H9 (cell line): Measurements from ENCODE around the gene OXER1. TPM values are rescaled to one million over a fixed set of nuclear protein-coding genes. Genes with fewer than 3 reads are reported as not detected.

Experiments used
- DNase-seq: peaks from one replicate; pipeline ENCODE4 v3.0.0-alpha.2; 2017
- H2AFZ ChIP-seq: one replicate; pipeline ENCODE4 v1.6.1; 2013; ENCODE audit warnings: mild to moderate bottlenecking, low read length, control low read depth, moderate library complexity
- H2AK5ac ChIP-seq: 2 replicates; pipeline ENCODE4 v1.6.1; 2013; ENCODE audit warnings: low read length, control low read depth, mixed read lengths; ENCODE audit not compliant: insufficient read length
- H2BK120ac ChIP-seq: one replicate; pipeline ENCODE4 v1.6.1; 2013; ENCODE audit warnings: low read depth, mild to moderate bottlenecking, low read length, control low read depth, inconsistent platforms; ENCODE audit not compliant: poor library complexity, severe bottlenecking
- H2BK12ac ChIP-seq: 2 replicates; pipeline ENCODE4 v1.6.1; 2013; ENCODE audit warnings: low read length, control low read depth, mixed read lengths, low read depth; ENCODE audit not compliant: insufficient read length
- H2BK15ac ChIP-seq: 2 replicates; pipeline ENCODE4 v1.6.1; 2013; ENCODE audit warnings: low read depth, low read length, control low read depth
- H2BK20ac ChIP-seq: one replicate; pipeline ENCODE4 v1.6.1; 2013; ENCODE audit warnings: low read depth, mild to moderate bottlenecking, low read length, control low read depth, inconsistent platforms; ENCODE audit not compliant: poor library complexity, severe bottlenecking
- H2BK5ac ChIP-seq: 2 replicates; pipeline ENCODE4 v1.6.1; 2013; ENCODE audit warnings: low read length, control low read depth, mixed read lengths; ENCODE audit not compliant: insufficient read length
- H3K14ac ChIP-seq: 2 replicates; pipeline ENCODE4 v1.6.1; 2013; ENCODE audit warnings: low read length, control low read depth; ENCODE audit not compliant: insufficient read depth
- H3K18ac ChIP-seq: 2 replicates; pipeline ENCODE4 v1.6.1; 2013; ENCODE audit warnings: low read depth, mild to moderate bottlenecking, mixed read lengths, low read length, control low read depth; ENCODE audit not compliant: insufficient read length
- H3K23ac ChIP-seq: 2 replicates; pipeline ENCODE4 v1.6.1; 2013; ENCODE audit warnings: low read length, control low read depth, mixed read lengths, low read depth; ENCODE audit not compliant: insufficient read length
- H3K23me2 ChIP-seq: 2 replicates; pipeline ENCODE4 v1.6.1; 2013; ENCODE audit warnings: low read depth, mild to moderate bottlenecking, mixed read lengths, low read length, control low read depth; ENCODE audit not compliant: insufficient read length, poor library complexity, severe bottlenecking
- H3K27ac ChIP-seq: 2 replicates; pipeline ENCODE4 v1.5.1; 2013; ENCODE audit warnings: low read length, control low read depth, mixed read lengths, low read depth; ENCODE audit not compliant: insufficient read length
- H3K27me3 ChIP-seq: 2 replicates; pipeline ENCODE4 v1.6.1; 2013; ENCODE audit warnings: low read length, control low read depth, inconsistent platforms; ENCODE audit not compliant: insufficient read depth
- H3K4ac ChIP-seq: 2 replicates; pipeline ENCODE4 v1.6.1; 2013; ENCODE audit warnings: low read depth, mild to moderate bottlenecking, control low read depth, inconsistent platforms, low read length, moderate library complexity
- H3K4me1 ChIP-seq: 2 replicates; pipeline ENCODE4 v1.6.1; 2013; ENCODE audit warnings: low read length, control low read depth, inconsistent platforms; ENCODE audit not compliant: insufficient read depth
- H3K4me2 ChIP-seq: 2 replicates; pipeline ENCODE4 v1.6.1; 2013; ENCODE audit warnings: low read length, control low read depth, mixed read lengths; ENCODE audit not compliant: insufficient read length, insufficient read depth
- H3K56ac ChIP-seq: 2 replicates; pipeline ENCODE4 v1.6.1; 2013; ENCODE audit warnings: low read depth, mild to moderate bottlenecking, mixed read lengths, low read length, control low read depth; ENCODE audit not compliant: insufficient read length
- H3K79me1 ChIP-seq: 2 replicates; pipeline ENCODE4 v1.6.1; 2013; ENCODE audit warnings: low read depth, mild to moderate bottlenecking, moderate library complexity, low read length, control low read depth, inconsistent platforms; ENCODE audit not compliant: insufficient read depth, poor library complexity, severe bottlenecking
- H3K79me2 ChIP-seq: 2 replicates; pipeline ENCODE4 v1.6.1; 2013; ENCODE audit warnings: low read length, control low read depth, inconsistent platforms; ENCODE audit not compliant: insufficient read depth
- H3K9ac ChIP-seq: 2 replicates; pipeline ENCODE4 v1.6.1; 2013; ENCODE audit warnings: low read length, control low read depth, mixed read lengths; ENCODE audit not compliant: insufficient read length; ENCODE audit errors: extremely low read depth
- H3K9me3 ChIP-seq: one replicate; pipeline ENCODE4 v1.6.1; 2013; ENCODE audit warnings: low read depth, low read length, inconsistent platforms; ENCODE audit not compliant: control insufficient read depth
- H3T11ph ChIP-seq: one replicate; pipeline ENCODE4 v1.6.1; 2013; ENCODE audit warnings: mild to moderate bottlenecking, low read length, control low read depth, inconsistent platforms
- H4K20me1 ChIP-seq: one replicate; pipeline ENCODE4 v1.6.1; 2013; ENCODE audit not compliant: control insufficient read depth, insufficient read length, insufficient read depth
- H4K5ac ChIP-seq: 2 replicates; pipeline ENCODE4 v1.6.1; 2013; ENCODE audit warnings: low read depth, mild to moderate bottlenecking, mixed read lengths, low read length, control low read depth; ENCODE audit not compliant: insufficient read length
- H4K8ac ChIP-seq: replicated peaks from 2 replicates; pipeline ENCODE4 v1.6.1; 2013; ENCODE audit warnings: low read length, control low read depth, mixed read lengths, low read depth; ENCODE audit not compliant: insufficient read length
- H4K91ac ChIP-seq: 2 replicates; pipeline ENCODE4 v1.6.1; 2013; ENCODE audit warnings: low read depth, mild to moderate bottlenecking, moderate library complexity, mixed read lengths, low read length, control low read depth; ENCODE audit not compliant: insufficient read length
- H3K27ac Mint-ChIP-seq, 3 experiments: 2 replicates in 2 of 3; 3 replicates in 1 of 3; pipeline ENCODE4 v1.8.0; 2020 to 2021; ENCODE audit warnings: mixed read lengths in 3 of 3, mild to moderate bottlenecking in 1 of 3, moderate library complexity in 1 of 3
- H3K27me3 Mint-ChIP-seq: 2 replicates; pipeline ENCODE4 v1.8.0; 2021; ENCODE audit warnings: low read depth, mild to moderate bottlenecking, moderate library complexity, mixed read lengths
- H3K36me3 Mint-ChIP-seq, 3 experiments: 2 replicates in 2 of 3; 3 replicates in 1 of 3; pipeline ENCODE4 v1.8.0; 2020 to 2021; ENCODE audit warnings: low read depth in 3 of 3, mixed read lengths in 3 of 3; ENCODE audit not compliant: insufficient read depth in 1 of 3
- H3K4me1 Mint-ChIP-seq, 2 experiments: 2 replicates each; pipeline ENCODE4 v1.8.0; 2020; ENCODE audit warnings: mixed read lengths in 2 of 2
- H3K4me3 Mint-ChIP-seq, 2 experiments: 2 replicates in 1 of 2; 3 replicates in 1 of 2; pipeline ENCODE4 v1.8.0; 2020 to 2021; ENCODE audit warnings: mild to moderate bottlenecking in 2 of 2, mixed read lengths in 2 of 2, moderate library complexity in 1 of 2
- H3K9me3 Mint-ChIP-seq, 2 experiments: 2 replicates in 1 of 2; 3 replicates in 1 of 2; pipeline ENCODE4 v1.8.0; 2020; ENCODE audit warnings: mild to moderate bottlenecking in 2 of 2, mixed read lengths in 2 of 2, moderate library complexity in 1 of 2
- CTCF ChIP-seq: fragments of 200-600 bp; sonication (generic); conservative IDR thresholded peaks from 3 replicates; pipeline ENCODE4 v1.8.0; 2021; ENCODE audit warnings: antibody characterized with exemption, mild to moderate bottlenecking
- WGBS: extraction: QIAGEN DNeasy Blood & Tissue Kit; methylation state at CpG from one replicate; pipeline ENCODE4 v1.1.7; 2013; ENCODE audit warnings: missing lambda C conversion rate, low lambda C conversion rate, mixed read lengths; ENCODE audit not compliant: insufficient read length; ENCODE audit errors: extremely low coverage; 5-methylcytosine and 5-hydroxymethylcytosine counted together
- total RNA-seq: library from RNA; stranded (reverse); gene quantifications from 2 replicates; pipeline ENCODE4 v1.2.1, GENCODE V29; 2021

The OXER1 gene
- total RNA-seq, 1 experiment from 2014 or later = 1.6 TPM

- Histone ChIP-seq H4K5ac (no peak overlapping the region), H3K14ac (no peak overlapping the region), H3K23me2 (no peaks in the 10 kb centered on the region), H3K27ac (no peak overlapping the region), H3K79me1 (no peaks in the 10 kb centered on the region), H3K9me3 (no peaks in the 10 kb centered on the region), H3T11ph (no peak overlapping the region), H2BK12ac (no peak overlapping the region), H3K27me3 (no peaks in the 10 kb centered on the region), H3K79me2 (no peaks in the 10 kb centered on the region), H2AK5ac (no peak overlapping the region), H4K20me1 (no peaks in the 10 kb centered on the region), H2BK15ac (no peak overlapping the region), H3K9ac (no peak overlapping the region), H3K4me1 (no peaks in the 10 kb centered on the region), H2AFZ (no peak overlapping the region), H4K91ac (no peak overlapping the region), H3K4ac (no peak overlapping the region), H2BK120ac (no peak overlapping the region), H3K23ac (no peak overlapping the region), H3K56ac (no peak overlapping the region), H2BK20ac (no peak overlapping the region), H2BK5ac (no peak overlapping the region), H3K4me2 (no peak overlapping the region), H4K8ac (no peak overlapping the region), H3K18ac (no peak overlapping the region)
- DNase-seq = no peak
- H3K27me3 Mint-ChIP-seq = no peaks in the 10 kb centered on the region
- H3K36me3 Mint-ChIP-seq = peaks cover 0 to 8% (median 2%) of the 10 kb centered on the region in 3 experiments; a peak in 1 of 7 replicates
- H3K4me1 Mint-ChIP-seq = peaks cover 11 to 30% of the 10 kb centered on the region in 2 experiments
- no peaks in the 10 kb centered on the region for H3K9me3 Mint-ChIP-seq
- no CpG with 5 or more reads among the region's 6 CpGs for WGBS
- H3K4me3 Mint-ChIP-seq = no peak overlapping the region
- peak overlapping the region in 1 of 3 experiments; percentile 84; a peak in 2 of 7 replicates for H3K27ac Mint-ChIP-seq
- no peak for TF ChIP-seq CTCF
Observed at GRCh38 chr2:42756966-42757513, 6.9 kb downstream of the OXER1 start.
